ENCODE measurements around the gene GSAP.

The GSAP gene

GRCh38 chr7:77320714-77321113 is 95.4 kb downstream of the GSAP start:
- no peak overlapping the region for H3K27ac ChIP-seq
- TF ChIP-seq ZFX (IDR thresholded peaks at IDR 0.05; ENCODE audit: borderline replicate concordance) (no peak), CTCF (IDR thresholded peaks at IDR 0.05) (no peak)

- no peak overlapping the region for H3K27ac ChIP-seq
- TF ChIP-seq CTCF (IDR thresholded peaks at IDR 0.05) (no peak), ZFX (IDR thresholded peaks at IDR 0.05; ENCODE audit: borderline replicate concordance) (no peak)
Observed at GRCh38 chr7:77320137-77320536, 96.0 kb downstream of the GSAP start.

GRCh38 chr7:77318019-77318418 is 98.1 kb downstream of the GSAP start:
- no peak for TF ChIP-seq CTCF (IDR thresholded peaks at IDR 0.05)
- no peak for TF ChIP-seq ZFX (IDR thresholded peaks at IDR 0.05; ENCODE audit: borderline replicate concordance)
- H3K27ac ChIP-seq, result no peak overlapping the region

GRCh38 chr7:77316219-77316978 is 99.8 kb downstream of the GSAP start:
- TF ChIP-seq CTCF (IDR thresholded peaks at IDR 0.05), result no peak
- no peak for TF ChIP-seq ZFX (IDR thresholded peaks at IDR 0.05; ENCODE audit: borderline replicate concordance)
- H3K27ac ChIP-seq, result no peak overlapping the region

- TF ChIP-seq CTCF (IDR thresholded peaks at IDR 0.05) (no peak), ZFX (IDR thresholded peaks at IDR 0.05; ENCODE audit: borderline replicate concordance) (no peak)
- no peak overlapping the region for H3K27ac ChIP-seq
Observed at GRCh38 chr7:77315182-77315591, 101.0 kb downstream of the GSAP start.

GRCh38 chr7:77313876-77314480 is 102.2 kb downstream of the GSAP start:
- TF ChIP-seq ZFX (IDR thresholded peaks at IDR 0.05; ENCODE audit: borderline replicate concordance) (no peak), CTCF (IDR thresholded peaks at IDR 0.05) (no peak)

GRCh38 chr7:77313085-77313484 is 103.1 kb downstream of the GSAP start:
- TF ChIP-seq ZFX (IDR thresholded peaks at IDR 0.05; ENCODE audit: borderline replicate concordance) (no peak), CTCF (IDR thresholded peaks at IDR 0.05) (no peak)
- H3K27ac ChIP-seq, result no peak overlapping the region

More at GRCh38 chr7:77313876-77314480, 102.2 kb downstream of the GSAP start:
- no peak overlapping the region for H3K27ac ChIP-seq
